IgD-negative memory B cell (primary cell): ENCODE data around the gene MDM4. TPM values are rescaled to one million over a fixed set of nuclear protein-coding genes. Genes with fewer than 3 reads are reported as not detected.
A peak's percentile ranks its signal among the peaks of the same experiment; 100 is the strongest.
"Not testable (repeated sequence)": the region's sequence is repeated elsewhere in the genome, so short reads cannot be mapped to it uniquely, and the experiment has no call there.

Experiments used
- H3K27ac Mint-ChIP-seq, 3 donors: one replicate each; pipeline ENCODE4 v1.8.0; 2020 to 2022; ENCODE audit warnings: mild to moderate bottlenecking in 3 of 3, mixed read lengths in 3 of 3, moderate library complexity in 1 of 3
- H3K27me3 Mint-ChIP-seq: one replicate; pipeline ENCODE4 v1.8.0; 2021; ENCODE audit warnings: mixed read lengths
- H3K36me3 Mint-ChIP-seq: one replicate; pipeline ENCODE4 v1.8.0; 2020; ENCODE audit warnings: mild to moderate bottlenecking, mixed read lengths
- H3K4me1 Mint-ChIP-seq, 3 donors: one replicate each; pipeline ENCODE4 v1.8.0; 2020 to 2022; ENCODE audit warnings: mixed read lengths in 3 of 3, mild to moderate bottlenecking in 1 of 3
- H3K4me3 Mint-ChIP-seq, 4 donors: one replicate each; pipeline ENCODE4 v1.8.0; 2020 to 2022; ENCODE audit warnings: mild to moderate bottlenecking in 4 of 4, mixed read lengths in 4 of 4, moderate library complexity in 3 of 4
- H3K9me3 Mint-ChIP-seq, 3 donors: one replicate each; pipeline ENCODE4 v1.8.0; 2020 to 2021; ENCODE audit warnings: mixed read lengths in 3 of 3, mild to moderate bottlenecking in 1 of 3
- polyA plus RNA-seq: library from polyadenylated mRNA; unstranded; fragments of 300-500 nt; fragmentation: Illumina TruSeq; gene quantifications from one replicate; pipeline ENCODE4 v1.2.3, GENCODE V29; 2021

The MDM4 gene
- polyA plus RNA-seq, 1 donor from 2014 or later = 23.9 TPM

GRCh38 chr1:204548265-204548664 lies 32.1 kb downstream of the MDM4 start:
- Mint-ChIP-seq H3K27ac (peak overlapping the region in 1 of 3 donors; percentile 78), H3K27me3 (no peaks in the 10 kb centered on the region), H3K4me3 (no peak overlapping the region), H3K9me3 (no peaks in the 10 kb centered on the region), H3K4me1 (peaks cover 13 to 19% (median 14%) of the 10 kb centered on the region in 3 donors), H3K36me3 (peaks cover 1% of the 10 kb centered on the region)

- H3K4me1 Mint-ChIP-seq = peaks cover 15 to 16% (median 15%) of the 10 kb centered on the region in 3 donors
Observed at GRCh38 chr1:204549313-204549712, 33.1 kb downstream of the MDM4 start.

GRCh38 chr1:204550926-204551325 lies 34.7 kb downstream of the MDM4 start:
- Mint-ChIP-seq H3K4me1 (peaks cover 4 to 13% (median 6%) of the 10 kb centered on the region in 3 donors), H3K36me3 (peaks cover 2% of the 10 kb centered on the region), H3K27me3 (no peaks in the 10 kb centered on the region), H3K4me3 (no peak overlapping the region), H3K27ac (no peak overlapping the region), H3K9me3 (no peaks in the 10 kb centered on the region)

More at GRCh38 chr1:204549313-204549712, 33.1 kb downstream of the MDM4 start:
- H3K4me3 Mint-ChIP-seq = no peak overlapping the region
- H3K27me3 Mint-ChIP-seq = no peaks in the 10 kb centered on the region
- no peaks in the 10 kb centered on the region for H3K9me3 Mint-ChIP-seq
- no peak overlapping the region for H3K27ac Mint-ChIP-seq
- peaks cover 2% of the 10 kb centered on the region for H3K36me3 Mint-ChIP-seq

- Mint-ChIP-seq H3K27me3 (no peaks in the 10 kb centered on the region), H3K4me1 (peaks cover 10 to 20% (median 10%) of the 10 kb centered on the region in 3 donors)
Observed at GRCh38 chr1:204556458-204557052, 40.3 kb downstream of the MDM4 start.

GRCh38 chr1:204558467-204558866 lies 42.3 kb downstream of the MDM4 start:
- Mint-ChIP-seq H3K9me3 (no peaks in the 10 kb centered on the region), H3K27ac (no peak overlapping the region), H3K4me3 (no peak overlapping the region), H3K27me3 (no peaks in the 10 kb centered on the region), H3K4me1 (peaks cover 5 to 22% (median 14%) of the 10 kb centered on the region in 3 donors), H3K36me3 (peaks cover 6% of the 10 kb centered on the region)

More at GRCh38 chr1:204556458-204557052, 40.3 kb downstream of the MDM4 start:
- Mint-ChIP-seq H3K27ac (peak overlapping the region in 2 of 3 donors; percentile 35 to 71), H3K4me3 (no peak overlapping the region), H3K9me3 (no peaks in the 10 kb centered on the region), H3K36me3 (peaks cover 3% of the 10 kb centered on the region)

- peaks cover 16 to 30% (median 25%) of the 10 kb centered on the region in 3 donors for H3K4me1 Mint-ChIP-seq
- not testable (repeated sequence) for H3K9me3 Mint-ChIP-seq, H3K4me3 Mint-ChIP-seq
Observed at GRCh38 chr1:204560002-204560401, 43.8 kb downstream of the MDM4 start.

GRCh38 chr1:204560590-204561150 lies 44.5 kb downstream of the MDM4 start:
- H3K4me3 Mint-ChIP-seq = peak overlapping the region in 1 of 4 donors; percentile 73
- H3K36me3 Mint-ChIP-seq = peaks cover 9% of the 10 kb centered on the region
- H3K9me3 Mint-ChIP-seq = no peaks in the 10 kb centered on the region
- no peaks in the 10 kb centered on the region for H3K27me3 Mint-ChIP-seq
- H3K4me1 Mint-ChIP-seq = peaks cover 20 to 35% (median 31%) of the 10 kb centered on the region in 3 donors
- peak overlapping the region in 2 of 3 donors; percentile 11 to 35 for H3K27ac Mint-ChIP-seq

More at GRCh38 chr1:204560002-204560401, 43.8 kb downstream of the MDM4 start:
- H3K36me3 Mint-ChIP-seq, H3K27me3 Mint-ChIP-seq: not testable (repeated sequence)
- peak overlapping the region in 1 of 3 donors; percentile 64 for H3K27ac Mint-ChIP-seq

GRCh38 chr1:204562075-204562990 lies 46.1 kb downstream of the MDM4 start:
- H3K36me3 Mint-ChIP-seq = peaks cover 9% of the 10 kb centered on the region
- H3K27me3 Mint-ChIP-seq = no peaks in the 10 kb centered on the region
- peaks cover 19 to 40% (median 29%) of the 10 kb centered on the region in 3 donors for H3K4me1 Mint-ChIP-seq
- H3K4me3 Mint-ChIP-seq = no peak overlapping the region
- no peak overlapping the region for H3K27ac Mint-ChIP-seq
- H3K9me3 Mint-ChIP-seq = no peaks in the 10 kb centered on the region

GRCh38 chr1:204563307-204563706 lies 47.1 kb downstream of the MDM4 start:
- Mint-ChIP-seq H3K27me3 (no peaks in the 10 kb centered on the region), H3K4me3 (no peak overlapping the region), H3K9me3 (no peaks in the 10 kb centered on the region), H3K27ac (peak overlapping the region in 1 of 3 donors; percentile 82), H3K36me3 (peaks cover 9% of the 10 kb centered on the region), H3K4me1 (peaks cover 19 to 39% (median 29%) of the 10 kb centered on the region in 3 donors)

- no peak overlapping the region for H3K4me3 Mint-ChIP-seq
- H3K4me1 Mint-ChIP-seq = peaks cover 19 to 39% (median 29%) of the 10 kb centered on the region in 3 donors
- H3K27me3 Mint-ChIP-seq = no peaks in the 10 kb centered on the region
- H3K27ac Mint-ChIP-seq = peak overlapping the region in 2 of 3 donors; percentile 0 to 82
- H3K9me3 Mint-ChIP-seq = no peaks in the 10 kb centered on the region
- peaks cover 9% of the 10 kb centered on the region for H3K36me3 Mint-ChIP-seq
Observed at GRCh38 chr1:204563780-204564179, 47.6 kb downstream of the MDM4 start.

GRCh38 chr1:204564835-204565234 lies 48.6 kb downstream of the MDM4 start:
- Mint-ChIP-seq H3K4me1 (peaks cover 19 to 39% (median 29%) of the 10 kb centered on the region in 3 donors), H3K36me3 (peaks cover 14% of the 10 kb centered on the region), H3K4me3 (peak overlapping the region in 3 of 4 donors; percentile 12 to 56 (median 54)), H3K9me3 (no peaks in the 10 kb centered on the region), H3K27me3 (no peaks in the 10 kb centered on the region), H3K27ac (peak overlapping the region; percentile 79 to 92 (median 90))

- Mint-ChIP-seq H3K4me1 (peaks cover 19 to 36% (median 27%) of the 10 kb centered on the region in 3 donors), H3K9me3 (no peaks in the 10 kb centered on the region), H3K36me3 (peaks cover 12% of the 10 kb centered on the region), H3K4me3 (peak overlapping the region in 1 of 4 donors; percentile 61), H3K27ac (peak overlapping the region; percentile 79 to 92 (median 90)), H3K27me3 (no peaks in the 10 kb centered on the region)
Observed at GRCh38 chr1:204565617-204566582, 49.7 kb downstream of the MDM4 start.

GRCh38 chr1:204566583-204566955 lies 50.4 kb downstream of the MDM4 start:
- H3K27me3 Mint-ChIP-seq = no peaks in the 10 kb centered on the region
- H3K4me3 Mint-ChIP-seq = no peak overlapping the region
- peaks cover 12% of the 10 kb centered on the region for H3K36me3 Mint-ChIP-seq
- H3K27ac Mint-ChIP-seq = peak overlapping the region in 2 of 3 donors; percentile 79 to 92
- H3K4me1 Mint-ChIP-seq = peaks cover 19 to 32% (median 27%) of the 10 kb centered on the region in 3 donors
- H3K9me3 Mint-ChIP-seq = no peaks in the 10 kb centered on the region

- no peak overlapping the region for H3K27ac Mint-ChIP-seq
Observed at GRCh38 chr1:204567071-204567470, 50.9 kb downstream of the MDM4 start.

More at GRCh38 chr1:204567071-204567470, 50.9 kb downstream of the MDM4 start:
- Mint-ChIP-seq H3K36me3 (peaks cover 12% of the 10 kb centered on the region), H3K4me3 (no peak overlapping the region), H3K4me1 (peaks cover 19 to 29% (median 25%) of the 10 kb centered on the region in 3 donors), H3K9me3 (no peaks in the 10 kb centered on the region), H3K27me3 (no peaks in the 10 kb centered on the region)
